GM12891 (cell line): ENCODE data around the gene SARDH.

Experiments
- PAX5 ChIP-seq: IDR thresholded peaks from 2 replicates; pipeline ENCODE4 v1.6.1; 2011; ENCODE audit warnings: low read length, moderate library complexity, mild to moderate bottlenecking; ENCODE audit not compliant: insufficient read depth, severe bottlenecking
- POLR2A ChIP-seq: IDR thresholded peaks from 2 replicates; pipeline ENCODE4 v1.6.1; 2011; ENCODE audit warnings: low read depth, low read length, control low read depth
- POLR2AphosphoS5 ChIP-seq: IDR thresholded peaks from 2 replicates; pipeline ENCODE4 v1.6.1; 2011; ENCODE audit warnings: low read depth, low read length, control low read depth
- POU2F2 ChIP-seq: IDR thresholded peaks from 2 replicates; pipeline ENCODE4 v1.6.1; 2011; ENCODE audit warnings: low read depth, mild to moderate bottlenecking, control low read depth, low read length, moderate library complexity
- SPI1 ChIP-seq: IDR thresholded peaks from 2 replicates; pipeline ENCODE4 v1.6.1; 2011; ENCODE audit warnings: low read depth, low read length, control low read depth
- TAF1 ChIP-seq: IDR thresholded peaks from 2 replicates; pipeline ENCODE4 v1.6.1; 2011; ENCODE audit warnings: low read depth, low read length, control low read depth

GRCh38 chr9:133769511-133770075 lies 31.4 kb upstream of the SARDH start:
- TF ChIP-seq POLR2A = no peak
- TF ChIP-seq TAF1 = no peak
- no peak for TF ChIP-seq POLR2AphosphoS5
- no peak for TF ChIP-seq SPI1
- no peak for TF ChIP-seq PAX5
- no peak for TF ChIP-seq POU2F2
